Pons (tissue), 1 donor: ENCODE measurements around the gene PKD1.
"Not testable (repeated sequence)": the region's sequence is repeated elsewhere in the genome, so short reads cannot be mapped to it uniquely, and the experiment has no call there.

Experiments used
- DNase-seq: peaks from one replicate; pipeline ENCODE4 v3.0.0-alpha.2; 2016; ENCODE audit warnings: low spot score

Gene PKD1

DNA sequence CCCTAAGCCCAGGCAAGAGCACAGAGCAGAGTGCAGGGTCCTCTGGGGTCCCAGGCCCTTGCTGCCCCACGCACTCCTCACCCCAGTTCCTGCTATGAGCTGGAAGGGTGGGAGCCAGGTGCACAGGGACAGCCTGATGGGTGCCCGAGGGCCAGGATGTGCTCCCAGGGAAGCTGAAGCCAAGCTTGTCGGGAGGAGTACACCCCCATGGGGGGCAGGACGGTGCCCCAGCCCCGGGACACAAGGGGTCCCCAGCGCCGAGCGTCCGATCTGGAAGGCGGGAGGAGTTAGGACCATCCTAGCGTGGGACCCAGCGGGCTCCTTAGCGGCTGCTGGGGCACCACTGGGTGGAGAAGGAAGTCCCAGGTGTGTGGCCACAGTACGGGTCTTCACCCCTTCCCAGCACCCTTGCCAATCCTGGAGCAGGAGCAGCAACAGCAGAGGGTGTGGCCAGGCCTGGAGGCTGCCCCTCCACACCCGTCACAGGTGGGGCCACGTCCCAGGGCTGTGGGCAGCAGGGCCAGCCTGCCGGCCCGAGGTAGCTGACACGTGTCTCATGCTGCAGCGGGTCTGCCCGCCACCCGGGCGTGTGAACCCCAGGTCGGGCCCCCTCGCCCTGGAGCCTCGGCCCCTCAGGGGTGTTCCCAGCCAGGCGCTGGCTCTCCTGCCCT is 11.9 kb downstream of the PKD1 start:
- not testable (repeated sequence) for DNase-seq

- DNase-seq, result not testable (repeated sequence)
Observed at GRCh38 chr16:2122934-2123683, 12.6 kb downstream of the PKD1 start.

- DNase-seq, result no peak
Observed at GRCh38 chr16:2122429-2122828, 13.3 kb downstream of the PKD1 start.

- DNase-seq, result peak; percentile 45
Observed at GRCh38 chr16:2121853-2122252, 13.8 kb downstream of the PKD1 start.

GRCh38 chr16:2121325-2121724 is 14.4 kb downstream of the PKD1 start:
- peak; percentile 79 for DNase-seq

- not testable (repeated sequence) for DNase-seq
Observed at GRCh38 chr16:2117960-2118722, 17.6 kb downstream of the PKD1 start.

DNA sequence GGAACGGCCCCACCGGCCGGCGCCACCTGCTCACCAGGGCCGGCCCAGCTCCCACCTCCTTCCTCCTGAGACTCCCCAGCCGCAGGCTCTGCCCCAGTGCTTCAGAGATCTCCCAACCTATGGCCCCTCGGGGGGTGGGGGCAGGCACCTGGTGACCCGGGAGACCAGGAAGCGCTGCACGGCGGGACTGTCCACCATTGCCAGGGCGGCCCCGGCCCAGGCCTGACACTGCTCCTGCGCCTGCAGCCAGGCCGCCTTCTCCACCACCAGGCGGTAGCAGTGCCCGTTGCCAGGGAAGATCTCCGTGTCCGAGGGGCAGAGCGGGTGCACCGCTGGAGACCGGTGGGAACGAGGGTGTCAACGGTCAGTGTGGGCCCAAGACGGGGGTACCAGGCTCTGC is 18.4 kb downstream of the PKD1 start:
- not testable (repeated sequence) for DNase-seq

- DNase-seq, result not testable (repeated sequence)
Observed at GRCh38 chr16:2116428-2116827, 19.3 kb downstream of the PKD1 start.

- no peak for DNase-seq
Observed at GRCh38 chr16:2115591-2115973, 20.1 kb downstream of the PKD1 start.

DNA sequence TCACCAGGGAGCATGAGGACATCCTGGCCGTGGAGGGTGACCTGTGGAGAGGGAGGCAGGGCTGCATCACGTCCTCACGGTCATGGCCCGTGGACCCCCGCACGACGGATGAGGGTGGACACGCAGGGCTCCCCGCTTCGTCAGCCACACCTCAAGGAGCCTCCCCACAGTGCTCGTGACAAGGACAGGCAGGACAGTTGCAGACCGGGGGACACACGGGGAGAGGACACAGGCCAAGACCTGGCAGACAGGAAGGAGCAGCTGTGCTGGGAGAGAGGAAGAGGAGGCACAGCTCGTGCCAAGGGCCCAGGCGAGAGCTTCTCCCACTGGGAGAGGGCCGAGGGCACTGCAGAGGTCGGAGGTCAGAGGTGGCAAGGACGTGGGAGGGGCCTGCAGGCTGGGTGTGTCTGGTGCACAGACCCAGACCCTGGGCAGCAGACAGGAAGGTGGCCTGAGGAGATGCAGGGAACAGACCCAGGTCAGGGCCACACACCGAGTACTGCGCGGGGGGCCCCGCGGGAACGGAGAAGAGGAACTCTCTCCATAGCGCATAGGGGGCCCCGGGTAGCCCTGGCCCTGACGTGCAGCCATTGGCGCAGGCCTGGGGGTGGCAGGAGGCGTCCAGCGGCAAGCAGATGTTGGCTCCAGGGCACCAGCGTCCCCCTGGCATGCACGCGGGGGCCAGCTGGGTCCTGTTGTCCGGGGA is 20.7 kb downstream of the PKD1 start:
- not testable (repeated sequence) for DNase-seq

- not testable (repeated sequence) for DNase-seq
Observed at GRCh38 chr16:2114225-2114624, 21.5 kb downstream of the PKD1 start.

GRCh38 chr16:2112539-2113106 is 23.1 kb downstream of the PKD1 start:
- DNase-seq, result not testable (repeated sequence)

DNA sequence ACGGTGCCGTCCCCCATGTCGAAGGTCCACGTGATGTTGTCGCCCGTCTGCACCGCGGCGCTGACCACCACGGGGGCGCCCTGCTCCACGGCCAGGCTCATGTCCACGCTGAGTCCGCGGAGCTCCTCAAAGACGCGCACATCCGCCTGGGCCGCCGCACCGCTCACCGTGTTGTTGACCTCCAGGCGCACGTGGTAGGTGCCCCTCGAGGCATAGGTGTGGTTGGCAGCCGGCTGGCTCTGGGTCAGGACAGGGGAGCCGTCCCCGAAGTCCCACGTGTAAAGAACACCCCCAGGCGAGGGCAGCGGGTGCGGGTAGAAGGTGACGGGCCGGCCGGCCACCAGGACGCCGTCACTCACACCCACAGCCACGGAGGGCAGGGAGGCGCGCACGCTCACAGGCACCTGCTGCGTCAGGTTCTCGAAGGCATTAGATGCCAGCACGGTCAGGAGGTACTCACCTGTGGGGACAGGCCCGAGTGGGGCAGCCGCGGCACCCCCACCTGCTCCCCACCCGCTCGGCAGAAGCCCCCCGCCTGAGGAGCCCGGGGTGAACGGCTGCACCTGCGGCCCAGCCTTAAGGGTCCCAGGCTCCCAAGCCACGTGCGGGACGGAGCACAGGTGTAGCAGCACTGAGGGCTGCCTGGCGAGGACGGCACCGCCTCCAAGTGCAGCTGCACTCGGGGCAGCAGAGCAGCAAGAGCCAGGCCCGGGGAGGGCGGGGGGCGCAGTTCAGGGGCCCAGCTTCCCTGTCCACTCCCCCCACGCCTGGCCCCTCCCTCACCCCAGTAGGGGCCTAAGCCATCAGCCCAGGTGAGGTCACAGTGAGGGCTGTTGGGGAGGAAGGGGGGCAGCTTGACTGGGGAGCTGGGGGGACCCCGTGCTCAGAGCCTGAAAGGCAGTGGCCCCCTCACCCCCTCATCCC is 24.0 kb downstream of the PKD1 start:
- DNase-seq, result not testable (repeated sequence)

DNA sequence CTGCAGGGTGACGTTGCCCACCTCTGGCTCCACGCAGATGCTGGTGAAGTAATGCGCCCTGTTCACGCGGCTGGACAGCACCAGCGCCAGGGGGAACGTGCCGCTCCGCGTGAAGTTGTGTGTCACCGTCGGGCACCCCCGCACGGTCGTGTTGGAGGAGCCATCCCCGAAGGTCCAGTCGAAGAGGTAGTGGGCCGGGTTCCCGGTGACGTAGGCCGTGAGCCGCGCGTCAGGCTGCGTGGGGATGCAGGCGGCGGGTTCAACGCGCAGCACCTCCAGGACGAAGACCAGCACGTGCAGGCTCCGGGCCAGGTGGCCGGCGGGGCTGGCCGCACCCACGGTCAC is 24.7 kb downstream of the PKD1 start:
- DNase-seq, result not testable (repeated sequence)

DNA sequence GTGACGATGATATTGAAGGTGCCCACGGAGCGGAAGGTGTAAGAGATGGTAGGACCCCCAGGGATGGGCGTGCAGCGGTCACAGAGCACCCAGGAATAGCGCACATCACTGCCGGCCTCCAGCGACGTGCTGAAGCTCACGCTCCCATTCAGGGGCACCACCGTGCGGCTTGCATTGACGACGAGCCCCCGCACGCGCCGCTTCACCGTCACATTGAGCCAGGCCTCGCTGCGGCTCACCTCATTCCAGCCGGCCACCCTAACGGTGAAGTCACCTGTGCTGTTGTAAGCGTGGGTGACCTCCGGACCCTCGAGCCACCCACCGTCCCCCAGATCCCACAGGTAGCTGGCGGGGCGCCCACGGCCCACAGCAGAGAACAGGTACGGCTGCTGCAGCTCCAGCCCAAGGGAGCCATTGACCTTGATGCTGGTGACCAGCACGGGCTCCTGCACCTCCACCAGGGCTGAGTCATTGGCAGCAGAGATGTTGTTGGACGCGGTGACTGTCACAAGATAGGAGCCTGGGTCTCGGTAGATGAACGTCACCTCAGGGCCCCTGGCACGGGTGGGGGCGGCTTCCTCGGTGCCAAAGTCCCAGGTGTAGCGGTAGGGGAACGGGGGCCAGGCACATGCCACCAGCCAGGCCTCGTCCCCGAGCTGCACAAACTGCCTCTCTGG is 25.2 kb downstream of the PKD1 start:
- DNase-seq, result not testable (repeated sequence)

DNA sequence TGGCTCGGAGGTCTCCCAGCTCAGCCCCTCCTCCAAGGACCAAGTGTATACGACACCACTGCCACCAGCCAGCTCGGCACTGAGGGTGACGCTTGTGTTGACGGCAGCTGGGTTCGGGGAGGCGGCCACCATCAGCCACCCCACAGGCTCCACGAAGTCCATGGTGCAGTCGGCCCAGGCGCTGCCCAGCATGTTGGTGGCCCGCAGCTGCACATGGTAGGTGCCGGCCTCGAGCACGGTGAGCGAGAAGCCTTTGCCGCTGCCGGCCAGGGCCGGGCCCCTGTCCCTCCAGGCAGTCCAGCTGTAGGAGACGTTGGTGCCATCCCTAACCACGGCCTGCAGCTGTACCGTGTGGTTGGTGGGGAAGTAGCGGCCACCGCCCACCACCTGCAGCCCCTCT is 25.8 kb downstream of the PKD1 start:
- DNase-seq, result not testable (repeated sequence)

- not testable (repeated sequence) for DNase-seq
Observed at GRCh38 chr16:2109271-2109580, 26.5 kb downstream of the PKD1 start.

DNA sequence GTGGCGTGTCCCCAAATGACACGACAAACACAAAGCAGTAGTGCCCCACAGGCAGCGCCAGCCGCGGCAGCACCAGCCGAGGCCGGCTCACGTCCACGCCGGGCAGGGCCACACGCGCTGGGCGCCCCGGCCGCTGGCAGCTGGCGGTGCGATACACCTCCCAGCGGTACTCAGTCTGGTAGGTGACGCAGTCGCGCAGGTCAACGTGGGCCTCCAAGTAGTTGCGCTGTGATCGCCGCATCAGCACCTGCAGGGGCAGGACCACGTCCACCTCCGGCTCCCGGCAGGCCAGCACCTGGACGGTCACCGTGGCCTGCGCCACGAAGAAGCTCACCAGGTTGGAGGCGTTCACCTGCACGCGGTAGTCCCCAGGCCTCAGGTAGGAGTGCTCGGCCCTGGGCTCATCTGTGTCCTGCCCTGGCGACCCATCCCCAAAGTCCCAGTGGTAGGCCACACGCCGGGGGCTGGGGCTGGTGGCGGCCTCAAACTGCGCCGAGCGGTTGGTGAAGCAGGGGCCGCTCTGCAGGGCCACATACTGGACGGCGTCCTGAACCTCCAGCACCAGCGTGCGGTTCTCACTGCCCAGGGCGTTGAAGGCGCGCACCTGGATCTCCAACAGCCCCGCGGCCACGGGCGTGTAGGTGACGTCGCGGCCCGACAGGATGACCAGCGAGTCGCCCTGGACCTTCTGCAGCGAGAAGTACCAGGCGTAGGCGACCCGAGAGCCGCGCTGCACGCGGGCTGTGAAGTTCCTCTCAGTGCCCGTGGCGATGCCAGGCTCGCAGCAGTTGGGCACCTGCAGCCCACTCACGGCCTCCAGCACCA is 27.0 kb downstream of the PKD1 start:
- DNase-seq, result not testable (repeated sequence)

DNA sequence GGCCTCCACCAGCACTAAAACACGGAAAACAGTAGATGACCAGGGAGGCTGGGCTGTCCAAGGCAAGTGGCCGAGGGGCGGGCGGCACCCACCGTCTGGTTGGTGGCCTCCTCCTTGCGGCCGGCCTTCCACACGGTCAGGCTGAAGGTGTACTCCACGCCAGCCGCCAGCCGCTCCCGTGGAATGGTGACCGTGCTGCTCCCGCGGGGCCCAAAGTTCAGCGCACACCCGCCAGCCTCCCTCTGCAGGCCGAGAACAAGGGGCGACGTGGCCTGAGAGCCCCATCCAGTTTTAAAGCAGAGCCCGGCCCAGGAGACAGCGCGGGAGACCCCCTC is 27.9 kb downstream of the PKD1 start:
- DNase-seq, result not testable (repeated sequence)
